Nephron progenitor cell (in vitro differentiated cells): ENCODE results near the gene ZNF837.

ENCODE experiments used
- DNase-seq: peaks from one replicate; pipeline ENCODE4 v3.0.0; 2021
- H3K27ac Mint-ChIP-seq: 2 replicates; pipeline ENCODE4 v1.8.0; 2021; ENCODE audit warnings: mild to moderate bottlenecking, moderate library complexity, mixed read lengths
- H3K27me3 Mint-ChIP-seq: 2 replicates; pipeline ENCODE4 v1.8.0; 2021; ENCODE audit warnings: mild to moderate bottlenecking, low read depth, mixed read lengths; ENCODE audit not compliant: poor library complexity
- H3K36me3 Mint-ChIP-seq: 2 replicates; pipeline ENCODE4 v1.8.0; 2021; ENCODE audit warnings: low read depth, mixed read lengths
- H3K4me1 Mint-ChIP-seq: 2 replicates; pipeline ENCODE4 v1.8.0; 2021; ENCODE audit warnings: mixed read lengths
- H3K4me3 Mint-ChIP-seq: 2 replicates; pipeline ENCODE4 v1.8.0; 2021; ENCODE audit warnings: mild to moderate bottlenecking, moderate library complexity, mixed read lengths
- H3K9me3 Mint-ChIP-seq: 2 replicates; pipeline ENCODE4 v1.8.0; 2021; ENCODE audit warnings: mild to moderate bottlenecking, moderate library complexity, mixed read lengths
- TF ChIP-seq, protein P1 (sequence below): fragments of 200-600 bp; sonication (generic); IDR thresholded peaks from 2 replicates; pipeline ENCODE4 v1.5.0; 2021; ENCODE audit warnings: antibody characterized with exemption

The ZNF837 gene

GRCh38 chr19:58345558-58345957 is 35.3 kb downstream of the ZNF837 start:
- Mint-ChIP-seq H3K4me1 (peaks cover 24% of the 10 kb centered on the region), H3K4me3 (peak overlapping the region; percentile 92), H3K27me3 (peaks cover 32% of the 10 kb centered on the region), H3K36me3 (peaks cover 28% of the 10 kb centered on the region), H3K27ac (no peak overlapping the region), H3K9me3 (peaks cover 10% of the 10 kb centered on the region)
- DNase-seq: no peak
- TF ChIP-seq, protein P1, sequence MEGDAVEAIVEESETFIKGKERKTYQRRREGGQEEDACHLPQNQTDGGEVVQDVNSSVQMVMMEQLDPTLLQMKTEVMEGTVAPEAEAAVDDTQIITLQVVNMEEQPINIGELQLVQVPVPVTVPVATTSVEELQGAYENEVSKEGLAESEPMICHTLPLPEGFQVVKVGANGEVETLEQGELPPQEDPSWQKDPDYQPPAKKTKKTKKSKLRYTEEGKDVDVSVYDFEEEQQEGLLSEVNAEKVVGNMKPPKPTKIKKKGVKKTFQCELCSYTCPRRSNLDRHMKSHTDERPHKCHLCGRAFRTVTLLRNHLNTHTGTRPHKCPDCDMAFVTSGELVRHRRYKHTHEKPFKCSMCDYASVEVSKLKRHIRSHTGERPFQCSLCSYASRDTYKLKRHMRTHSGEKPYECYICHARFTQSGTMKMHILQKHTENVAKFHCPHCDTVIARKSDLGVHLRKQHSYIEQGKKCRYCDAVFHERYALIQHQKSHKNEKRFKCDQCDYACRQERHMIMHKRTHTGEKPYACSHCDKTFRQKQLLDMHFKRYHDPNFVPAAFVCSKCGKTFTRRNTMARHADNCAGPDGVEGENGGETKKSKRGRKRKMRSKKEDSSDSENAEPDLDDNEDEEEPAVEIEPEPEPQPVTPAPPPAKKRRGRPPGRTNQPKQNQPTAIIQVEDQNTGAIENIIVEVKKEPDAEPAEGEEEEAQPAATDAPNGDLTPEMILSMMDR: no peak

GRCh38 chr19:58338825-58339558 is 41.8 kb downstream of the ZNF837 start:
- peaks cover 10% of the 10 kb centered on the region for H3K9me3 Mint-ChIP-seq
- TF ChIP-seq, protein P1: no peak
- peaks cover 4% of the 10 kb centered on the region for H3K27me3 Mint-ChIP-seq
- H3K27ac Mint-ChIP-seq: no peak overlapping the region
- H3K36me3 Mint-ChIP-seq: peaks cover 70% of the 10 kb centered on the region
- H3K4me3 Mint-ChIP-seq: no peak overlapping the region
- no peaks in the 10 kb centered on the region for H3K4me1 Mint-ChIP-seq
- DNase-seq: peak; percentile 29

GRCh38 chr19:58338336-58338735 is 42.5 kb downstream of the ZNF837 start:
- TF ChIP-seq, protein P1: no peak
- Mint-ChIP-seq H3K36me3 (peaks cover 67% of the 10 kb centered on the region), H3K4me3 (no peak overlapping the region)

GRCh38 chr19:58336820-58337219 is 44.0 kb downstream of the ZNF837 start:
- Mint-ChIP-seq H3K9me3 (no peaks in the 10 kb centered on the region), H3K27me3 (no peaks in the 10 kb centered on the region)

More at GRCh38 chr19:58338336-58338735, 42.5 kb downstream of the ZNF837 start:
- Mint-ChIP-seq H3K27me3 (no peaks in the 10 kb centered on the region), H3K9me3 (peaks cover 7% of the 10 kb centered on the region), H3K4me1 (no peaks in the 10 kb centered on the region), H3K27ac (no peak overlapping the region)
- no peak for DNase-seq

GRCh38 chr19:58336216-58336615 is 44.6 kb downstream of the ZNF837 start:
- H3K27ac Mint-ChIP-seq: no peak overlapping the region
- H3K36me3 Mint-ChIP-seq: peaks cover 55% of the 10 kb centered on the region

More at GRCh38 chr19:58336820-58337219, 44.0 kb downstream of the ZNF837 start:
- no peak overlapping the region for H3K27ac Mint-ChIP-seq
- no peak overlapping the region for H3K4me3 Mint-ChIP-seq
- TF ChIP-seq, protein P1: no peak
- H3K4me1 Mint-ChIP-seq: no peaks in the 10 kb centered on the region
- H3K36me3 Mint-ChIP-seq: peaks cover 58% of the 10 kb centered on the region
- no peak for DNase-seq

More at GRCh38 chr19:58336216-58336615, 44.6 kb downstream of the ZNF837 start:
- H3K4me1 Mint-ChIP-seq: no peaks in the 10 kb centered on the region
- no peaks in the 10 kb centered on the region for H3K9me3 Mint-ChIP-seq
- DNase-seq: no peak
- TF ChIP-seq, protein P1: no peak
- H3K27me3 Mint-ChIP-seq: no peaks in the 10 kb centered on the region
- no peak overlapping the region for H3K4me3 Mint-ChIP-seq
